IPS DF 19.7 (cell line): ENCODE measurements around the gene BRD1.

ENCODE experiments used
- DNase-seq: peaks from one replicate; pipeline ENCODE4 v3.0.0-alpha.2; 2013; ENCODE audit warnings: low read depth, low spot score

The BRD1 gene

GRCh38 chr22:49801391-49802060 lies 26.1 kb downstream of the BRD1 start:
- no peak for DNase-seq

GRCh38 chr22:49800408-49801238 lies 27.1 kb downstream of the BRD1 start:
- no peak for DNase-seq

GRCh38 chr22:49799431-49800075 lies 28.1 kb downstream of the BRD1 start:
- DNase-seq, result no peak

GRCh38 chr22:49798486-49799151 lies 29.1 kb downstream of the BRD1 start:
- DNase-seq, result no peak

GRCh38 chr22:49797706-49798105 lies 30.0 kb downstream of the BRD1 start:
- no peak for DNase-seq

- DNase-seq, result no peak
Observed at GRCh38 chr22:49796596-49797270, 30.9 kb downstream of the BRD1 start.

GRCh38 chr22:49795521-49795920 lies 32.2 kb downstream of the BRD1 start:
- no peak for DNase-seq

GRCh38 chr22:49793871-49794270 lies 33.8 kb downstream of the BRD1 start:
- DNase-seq, result no peak

GRCh38 chr22:49793296-49793695 lies 34.4 kb downstream of the BRD1 start:
- no peak for DNase-seq

GRCh38 chr22:49792107-49792506 lies 35.6 kb downstream of the BRD1 start:
- DNase-seq, result no peak

GRCh38 chr22:49791682-49792081 lies 36.0 kb downstream of the BRD1 start:
- no peak for DNase-seq

GRCh38 chr22:49790912-49791311 lies 36.8 kb downstream of the BRD1 start:
- no peak for DNase-seq

- no peak for DNase-seq
Observed at GRCh38 chr22:49789289-49790141, 38.2 kb downstream of the BRD1 start.

- no peak for DNase-seq
Observed at GRCh38 chr22:49788504-49788903, 39.2 kb downstream of the BRD1 start.

- no peak for DNase-seq
Observed at GRCh38 chr22:49787861-49788260, 39.8 kb downstream of the BRD1 start.

- DNase-seq, result no peak
Observed at GRCh38 chr22:49786976-49787706, 40.5 kb downstream of the BRD1 start.

GRCh38 chr22:49785841-49786471 lies 41.7 kb downstream of the BRD1 start:
- DNase-seq, result no peak

GRCh38 chr22:49785046-49785521 lies 42.6 kb downstream of the BRD1 start:
- DNase-seq, result no peak

GRCh38 chr22:49784630-49784971 lies 43.1 kb downstream of the BRD1 start:
- DNase-seq, result no peak
